Measurements from ENCODE around the gene IGSF21. TPM values are rescaled to one million over a fixed set of nuclear protein-coding genes. Genes with fewer than 3 reads are reported as not detected.
"Not testable (repeated sequence)": the region's sequence is repeated elsewhere in the genome, so short reads cannot be mapped to it uniquely, and the experiment has no call there.

Gene IGSF21
- total RNA-seq, 1 donor = not detected

- no peak overlapping the region for H3K4me3 ChIP-seq (ENCODE audit: low read depth, low read length)
- no peak for DNase-seq (ENCODE audit: low read depth)
- no peak for TF ChIP-seq CTCF (IDR thresholded peaks at IDR 0.05; ENCODE audit: insufficient read depth, low read depth, low read length)
Observed at GRCh38 chr1:18157352-18157751, 49.8 kb downstream of the IGSF21 start.

GRCh38 chr1:18157968-18158367, 50.4 kb downstream of the IGSF21 start:
- TF ChIP-seq CTCF (IDR thresholded peaks at IDR 0.05; ENCODE audit: insufficient read depth, low read depth, low read length) = no peak
- DNase-seq (ENCODE audit: low read depth) = no peak
- no peak overlapping the region for H3K4me3 ChIP-seq (ENCODE audit: low read depth, low read length)

- DNase-seq (ENCODE audit: low read depth) = no peak
- no peak for TF ChIP-seq CTCF (IDR thresholded peaks at IDR 0.05; ENCODE audit: insufficient read depth, low read depth, low read length)
- no peak overlapping the region for H3K4me3 ChIP-seq (ENCODE audit: low read depth, low read length)
Observed at GRCh38 chr1:18158714-18159113, 51.1 kb downstream of the IGSF21 start.

GRCh38 chr1:18160290-18160942, 52.8 kb downstream of the IGSF21 start:
- H3K4me3 ChIP-seq (ENCODE audit: low read depth, low read length) = no peak overlapping the region
- TF ChIP-seq CTCF (IDR thresholded peaks at IDR 0.05; ENCODE audit: insufficient read depth, low read depth, low read length) = no peak
- no peak for DNase-seq (ENCODE audit: low read depth)

- no peak overlapping the region for H3K4me3 ChIP-seq (ENCODE audit: low read depth, low read length)
- DNase-seq (ENCODE audit: low read depth) = no peak
- no peak for TF ChIP-seq CTCF (IDR thresholded peaks at IDR 0.05; ENCODE audit: insufficient read depth, low read depth, low read length)
Observed at GRCh38 chr1:18161690-18162089, 54.1 kb downstream of the IGSF21 start.

- not testable (repeated sequence) for H3K4me3 ChIP-seq (ENCODE audit: low read depth, low read length); DNase-seq (ENCODE audit: low read depth)
Observed at GRCh38 chr1:18165640-18166039, 58.0 kb downstream of the IGSF21 start.

- TF ChIP-seq CTCF (IDR thresholded peaks at IDR 0.05; ENCODE audit: insufficient read depth, low read depth, low read length) = no peak
- DNase-seq (ENCODE audit: low read depth) = no peak
- H3K4me3 ChIP-seq (ENCODE audit: low read depth, low read length) = no peak overlapping the region
Observed at GRCh38 chr1:18166341-18166740, 58.7 kb downstream of the IGSF21 start.

Measured in fibroblast of villous mesenchyme (primary cell).